Esophagus (tissue), 2 donors: ENCODE data around the gene CATSPERE. TPM values are rescaled to one million over a fixed set of nuclear protein-coding genes. Genes with fewer than 3 reads are reported as not detected.
"Not testable (repeated sequence)": the region's sequence is repeated elsewhere in the genome, so short reads cannot be mapped to it uniquely, and the experiment has no call there.

Experiments used
- H3K27ac ChIP-seq, 2 donors: one replicate each; pipeline ENCODE4 v1.5.1; 2013; ENCODE audit warnings: low read depth in 2 of 2, mild to moderate bottlenecking in 2 of 2, inconsistent platforms in 1 of 2, low read length in 1 of 2, moderate library complexity in 1 of 2
- H3K27me3 ChIP-seq, 2 donors: one replicate each; pipeline ENCODE4 v1.6.1; 2013; ENCODE audit warnings: low read length in 2 of 2, control low read depth in 1 of 2, mild to moderate bottlenecking in 1 of 2; ENCODE audit not compliant: insufficient read depth in 2 of 2, control insufficient read depth in 1 of 2
- H3K36me3 ChIP-seq, 2 donors: one replicate each; pipeline ENCODE4 v1.6.1; 2013; ENCODE audit warnings: low read length in 1 of 2; ENCODE audit not compliant: control insufficient read depth in 2 of 2, insufficient read depth in 2 of 2
- H3K4me1 ChIP-seq, 2 donors: one replicate each; pipeline ENCODE4 v1.6.1; 2013; ENCODE audit warnings: low read length in 1 of 2; ENCODE audit not compliant: control insufficient read depth in 2 of 2, insufficient read depth in 2 of 2
- H3K4me3 ChIP-seq, 2 donors: one replicate each; pipeline ENCODE4 v1.5.1; 2013; ENCODE audit warnings: low read length in 2 of 2, mild to moderate bottlenecking in 2 of 2, low read depth in 1 of 2, moderate library complexity in 1 of 2
- H3K9me3 ChIP-seq, 2 donors: one replicate each; pipeline ENCODE4 v1.6.1; 2013; ENCODE audit warnings: mild to moderate bottlenecking in 2 of 2, low read depth in 1 of 2, low read length in 1 of 2, moderate library complexity in 1 of 2; ENCODE audit not compliant: control insufficient read depth in 2 of 2, insufficient read depth in 1 of 2
- WGBS, 2 donors: extraction: QIAGEN DNeasy Blood & Tissue Kit; methylation state at CpG; one replicate each; pipeline ENCODE4 v1.1.7; 2013; 5-methylcytosine and 5-hydroxymethylcytosine counted together
- polyA plus RNA-seq, 2 donors: library from polyadenylated mRNA; stranded (reverse); fragments of 200-250 nt; gene quantifications; one replicate each; pipeline ENCODE4 v1.2.3, GENCODE V29; 2013
- donor health status: healthy with polysubstance abuse.
- donor health status: Bipolar disorder and iron deficiency.

The CATSPERE gene
- polyA plus RNA-seq, 2 donors: 0.14 to 0.39 TPM

GRCh38 chr1:244653439-244654107 is 192.5 kb downstream of the CATSPERE start:
- Histone ChIP-seq H3K27me3 (no peaks in the 10 kb centered on the region), H3K4me1 (no peaks in the 10 kb centered on the region), H3K4me3 (peak overlapping the region; percentile 63 to 81), H3K9me3 (no peaks in the 10 kb centered on the region), H3K36me3 (no peaks in the 10 kb centered on the region), H3K27ac (peak overlapping the region; percentile 90 to 95)
- 0 to 1% methylated on average over 31 to 34 of the region's 34 CpGs for WGBS, 2 donors

GRCh38 chr1:244654108-244655038 is 193.3 kb downstream of the CATSPERE start:
- Histone ChIP-seq H3K9me3 (no peaks in the 10 kb centered on the region), H3K27me3 (no peaks in the 10 kb centered on the region), H3K4me3 (peak overlapping the region; percentile 63 to 81), H3K27ac (no peak overlapping the region), H3K4me1 (no peaks in the 10 kb centered on the region), H3K36me3 (no peaks in the 10 kb centered on the region)
- WGBS, 2 donors: 9% methylated on average over 8 of the region's 8 CpGs

- no peaks in the 10 kb centered on the region for H3K4me1 ChIP-seq
- 89 to 90% methylated on average over 1 of the region's 1 CpG for WGBS, 2 donors
Measured at GRCh38 chr1:244655186-244655585, 194.1 kb downstream of the CATSPERE start.

GRCh38 chr1:244657421-244657820 is 196.3 kb downstream of the CATSPERE start:
- Histone ChIP-seq H3K36me3 (no peaks in the 10 kb centered on the region), H3K4me1 (no peaks in the 10 kb centered on the region), H3K27me3 (no peaks in the 10 kb centered on the region), H3K9me3 (no peaks in the 10 kb centered on the region), H3K4me3 (no peak overlapping the region), H3K27ac (no peak overlapping the region)
- WGBS, 2 donors: 77 to 78% methylated on average over 3 of the region's 3 CpGs

More at GRCh38 chr1:244655186-244655585, 194.1 kb downstream of the CATSPERE start:
- H3K27me3 ChIP-seq: no peaks in the 10 kb centered on the region
- no peaks in the 10 kb centered on the region for H3K9me3 ChIP-seq
- no peaks in the 10 kb centered on the region for H3K36me3 ChIP-seq
- H3K4me3 ChIP-seq: no peak overlapping the region
- no peak overlapping the region for H3K27ac ChIP-seq

- Histone ChIP-seq H3K27me3 (no peaks in the 10 kb centered on the region), H3K9me3 (no peaks in the 10 kb centered on the region), H3K36me3 (no peaks in the 10 kb centered on the region), H3K27ac (no peak overlapping the region), H3K4me3 (no peak overlapping the region), H3K4me1 (no peaks in the 10 kb centered on the region)
- WGBS, 2 donors: 67 to 69% methylated on average over 3 of the region's 3 CpGs
Measured at GRCh38 chr1:244659694-244660093, 198.6 kb downstream of the CATSPERE start.

- no peak overlapping the region for H3K27ac ChIP-seq
- H3K36me3 ChIP-seq: no peaks in the 10 kb centered on the region
- no peaks in the 10 kb centered on the region for H3K9me3 ChIP-seq
- H3K27me3 ChIP-seq: no peaks in the 10 kb centered on the region
- H3K4me1 ChIP-seq: no peaks in the 10 kb centered on the region
- WGBS, 2 donors: 92 to 98% methylated on average over 3 of the region's 3 CpGs
- no peak overlapping the region for H3K4me3 ChIP-seq
Measured at GRCh38 chr1:244660595-244660994, 199.5 kb downstream of the CATSPERE start.

GRCh38 chr1:244661569-244662312 is 200.7 kb downstream of the CATSPERE start:
- 83 to 97% methylated on average over 2 to 3 of the region's 4 CpGs for WGBS, 2 donors
- H3K27ac ChIP-seq, H3K9me3 ChIP-seq, H3K4me1 ChIP-seq, H3K4me3 ChIP-seq, H3K36me3 ChIP-seq, H3K27me3 ChIP-seq: not testable (repeated sequence)

GRCh38 chr1:244662599-244662998 is 201.5 kb downstream of the CATSPERE start:
- H3K27me3 ChIP-seq: no peaks in the 10 kb centered on the region
- H3K36me3 ChIP-seq: no peaks in the 10 kb centered on the region
- no peaks in the 10 kb centered on the region for H3K4me1 ChIP-seq
- no peaks in the 10 kb centered on the region for H3K9me3 ChIP-seq
- no peak overlapping the region for H3K4me3 ChIP-seq
- 67 to 84% methylated on average over 2 of the region's 2 CpGs for WGBS, 2 donors
- H3K27ac ChIP-seq: no peak overlapping the region

- Histone ChIP-seq H3K27me3 (no peaks in the 10 kb centered on the region), H3K4me3 (no peak overlapping the region), H3K9me3 (no peaks in the 10 kb centered on the region), H3K36me3 (no peaks in the 10 kb centered on the region), H3K27ac (no peak overlapping the region), H3K4me1 (no peaks in the 10 kb centered on the region)
- WGBS, 2 donors: 86 to 90% methylated on average over 3 of the region's 3 CpGs
Measured at GRCh38 chr1:244664353-244664752, 203.3 kb downstream of the CATSPERE start.
